Cardiac muscle cell (in vitro differentiated cells and primary cell): ENCODE data around the gene ARMC5. TPM values are rescaled to one million over a fixed set of nuclear protein-coding genes. Genes with fewer than 3 reads are reported as not detected.

Experiments used
- DNase-seq, 2 donors: peaks; one replicate each; pipeline versions ENCODE4 v3.0.0 to v3.0.0-alpha.2; 2010 to 2017; ENCODE audit warnings: low read depth in 1 of 2, low spot score in 1 of 2
- H3K27ac ChIP-seq: fragments of 200-600 bp; sonication (generic); 2 replicates; pipeline ENCODE4 v1.5.1; 2016
- H3K27me3 ChIP-seq: fragments of 200-600 bp; sonication (generic); 2 replicates; pipeline ENCODE4 v1.6.0; 2016; ENCODE audit warnings: control low read depth
- H3K36me3 ChIP-seq: fragments of 200-600 bp; sonication (generic); 2 replicates; pipeline ENCODE4 v1.5.1; 2016; ENCODE audit warnings: control low read depth
- H3K4me1 ChIP-seq: fragments of 200-600 bp; sonication (generic); 2 replicates; pipeline ENCODE4 v1.8.1; 2017; ENCODE audit warnings: low read depth, mild to moderate bottlenecking, mixed run types
- H3K4me3 ChIP-seq: fragments of 200-600 bp; sonication (generic); 2 replicates; pipeline ENCODE4 v1.5.1; 2016; ENCODE audit warnings: mild to moderate bottlenecking
- H3K9me3 ChIP-seq: fragments of 200-600 bp; sonication (generic); 2 replicates; pipeline ENCODE4 v1.5.1; 2017; ENCODE audit warnings: low read depth, mild to moderate bottlenecking, control low read depth
- polyA plus RNA-seq: library from polyadenylated mRNA; unstranded; fragments of >200 nt; fragmentation: Nextera tagmentation; extraction: Ambion mirVana; gene quantifications from 2 replicates; pipeline ENCODE4 v1.2.1, GENCODE V29; 2016
- total RNA-seq: library from RNA; depleted of rRNA; stranded (reverse); fragments of >200 nt; gene quantifications from 2 replicates; pipeline ENCODE4 v1.2.3, GENCODE V29; 2016
- TF ChIP-seq, protein P1 (sequence below): IDR thresholded peaks from 2 replicates; pipeline ENCODE4 v1.5.1; 2012; ENCODE audit warnings: low read depth, mild to moderate bottlenecking, low read length

The ARMC5 gene
- total and polyA plus RNA-seq, 2 experiments from 2014 or later = 21.7 to 26.0 TPM

DNA sequence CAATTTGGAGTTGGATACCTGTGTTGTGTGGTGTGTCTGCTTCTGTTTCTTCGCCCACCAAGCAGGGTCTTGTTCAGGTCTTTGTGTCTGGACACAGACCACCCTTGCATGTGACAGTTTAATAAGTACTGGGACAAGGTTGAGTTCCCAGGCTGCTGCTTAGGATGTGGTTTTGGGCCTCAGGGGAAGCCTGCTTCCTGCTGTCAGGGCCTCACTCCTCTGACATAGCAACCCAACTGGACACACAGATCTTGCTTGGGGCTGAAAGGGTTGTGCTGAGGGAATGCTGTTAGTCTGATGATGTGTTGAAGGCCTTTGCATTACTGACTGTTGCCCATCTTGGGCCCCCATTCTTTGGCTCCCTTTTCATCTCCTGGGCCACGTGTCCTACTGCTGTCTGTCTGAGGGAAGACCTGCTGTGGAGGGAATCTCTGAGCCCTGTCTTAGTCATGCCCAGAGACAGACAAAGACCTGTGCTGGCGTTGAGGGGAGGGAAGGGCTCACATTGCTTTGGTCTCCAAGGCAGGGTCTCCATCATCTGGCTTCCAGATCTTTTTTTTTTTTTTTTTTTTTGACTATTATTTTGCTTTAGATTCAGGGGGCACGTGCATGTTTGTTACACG, 8.0 kb downstream of the ARMC5 start:
- Histone ChIP-seq H3K9me3 (no peaks in the 10 kb centered on the region), H3K27ac (no peak overlapping the region), H3K27me3 (no peaks in the 10 kb centered on the region), H3K4me3 (no peak overlapping the region), H3K4me1 (peaks cover 7% of the 10 kb centered on the region), H3K36me3 (peaks cover 9% of the 10 kb centered on the region)
- peak in 1 of 2 donors; percentile 65 for DNase-seq
- TF ChIP-seq, protein P1, sequence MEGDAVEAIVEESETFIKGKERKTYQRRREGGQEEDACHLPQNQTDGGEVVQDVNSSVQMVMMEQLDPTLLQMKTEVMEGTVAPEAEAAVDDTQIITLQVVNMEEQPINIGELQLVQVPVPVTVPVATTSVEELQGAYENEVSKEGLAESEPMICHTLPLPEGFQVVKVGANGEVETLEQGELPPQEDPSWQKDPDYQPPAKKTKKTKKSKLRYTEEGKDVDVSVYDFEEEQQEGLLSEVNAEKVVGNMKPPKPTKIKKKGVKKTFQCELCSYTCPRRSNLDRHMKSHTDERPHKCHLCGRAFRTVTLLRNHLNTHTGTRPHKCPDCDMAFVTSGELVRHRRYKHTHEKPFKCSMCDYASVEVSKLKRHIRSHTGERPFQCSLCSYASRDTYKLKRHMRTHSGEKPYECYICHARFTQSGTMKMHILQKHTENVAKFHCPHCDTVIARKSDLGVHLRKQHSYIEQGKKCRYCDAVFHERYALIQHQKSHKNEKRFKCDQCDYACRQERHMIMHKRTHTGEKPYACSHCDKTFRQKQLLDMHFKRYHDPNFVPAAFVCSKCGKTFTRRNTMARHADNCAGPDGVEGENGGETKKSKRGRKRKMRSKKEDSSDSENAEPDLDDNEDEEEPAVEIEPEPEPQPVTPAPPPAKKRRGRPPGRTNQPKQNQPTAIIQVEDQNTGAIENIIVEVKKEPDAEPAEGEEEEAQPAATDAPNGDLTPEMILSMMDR = no peak

DNA sequence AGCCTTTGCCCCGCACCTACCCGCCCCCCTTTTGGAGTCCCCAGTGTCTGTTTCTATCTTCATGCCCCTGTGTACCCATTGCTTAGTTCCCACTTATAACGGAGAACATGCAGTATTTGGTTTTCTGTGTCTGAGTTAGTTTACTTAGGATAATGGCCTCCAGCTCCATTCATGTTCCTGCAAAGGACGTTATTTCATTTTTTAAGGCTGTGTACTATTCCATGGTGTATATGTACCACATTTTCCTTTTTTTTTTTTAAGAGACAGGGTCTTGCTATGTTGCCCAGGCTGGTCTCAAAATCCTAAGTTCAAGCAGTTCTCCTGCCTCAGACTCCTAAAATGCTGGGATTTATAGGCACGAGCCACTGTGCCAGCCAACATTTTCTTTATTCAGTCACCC, 8.6 kb downstream of the ARMC5 start:
- Histone ChIP-seq H3K9me3 (no peaks in the 10 kb centered on the region), H3K4me3 (no peak overlapping the region), H3K27ac (no peak overlapping the region), H3K4me1 (peaks cover 7% of the 10 kb centered on the region), H3K27me3 (no peaks in the 10 kb centered on the region), H3K36me3 (peaks cover 9% of the 10 kb centered on the region)
- no peak for DNase-seq
- TF ChIP-seq, protein P1 = no peak

- Histone ChIP-seq H3K27me3 (peaks cover 19% of the 10 kb centered on the region), H3K4me3 (no peak overlapping the region), H3K27ac (no peak overlapping the region), H3K36me3 (peaks cover 14% of the 10 kb centered on the region), H3K9me3 (no peaks in the 10 kb centered on the region), H3K4me1 (peaks cover 7% of the 10 kb centered on the region)
- TF ChIP-seq, protein P1 = no peak
- no peak for DNase-seq
Measured at GRCh38 chr16:31470615-31471014, 11.3 kb downstream of the ARMC5 start.

DNA sequence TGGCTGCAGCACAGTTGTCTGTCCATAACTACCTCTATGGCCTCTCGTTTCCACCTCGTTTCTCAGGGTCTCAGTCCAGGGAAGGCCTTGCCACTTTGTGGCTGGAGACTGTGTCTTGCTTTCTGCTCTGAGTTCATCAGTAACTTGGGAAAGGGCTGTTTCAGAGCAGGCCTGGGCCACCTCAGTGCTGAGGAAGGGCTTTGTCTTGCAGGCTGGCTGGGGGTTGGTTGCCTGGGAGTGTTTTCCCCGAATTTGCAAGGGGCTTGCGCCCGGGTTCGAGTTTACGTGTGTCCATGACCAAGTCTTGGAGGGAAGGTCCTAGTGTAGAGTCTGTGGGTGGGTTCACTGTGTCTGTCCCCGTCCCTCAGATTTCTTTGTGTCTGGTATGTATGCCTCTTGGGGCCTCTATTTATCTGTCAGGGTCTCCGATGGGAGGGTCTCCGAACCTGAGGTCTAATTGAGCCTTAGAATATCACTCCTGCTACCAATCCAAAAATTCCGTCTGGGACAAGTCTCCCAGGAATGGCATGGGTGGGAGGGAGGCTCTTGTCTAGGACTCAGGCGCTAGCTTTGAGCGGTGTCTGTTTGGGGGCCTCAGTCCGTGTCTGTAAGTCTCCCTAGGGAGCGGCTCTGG, 12.1 kb downstream of the ARMC5 start:
- peaks cover 13% of the 10 kb centered on the region for H3K36me3 ChIP-seq
- no peaks in the 10 kb centered on the region for H3K9me3 ChIP-seq
- TF ChIP-seq, protein P1 = no peak
- H3K27ac ChIP-seq = peak overlapping the region; percentile 62
- H3K4me1 ChIP-seq = peaks cover 7% of the 10 kb centered on the region
- peaks cover 24% of the 10 kb centered on the region for H3K27me3 ChIP-seq
- peak in 1 of 2 donors; percentile 12 for DNase-seq
- peak overlapping the region; percentile 65 for H3K4me3 ChIP-seq

- TF ChIP-seq, protein P1 = no peak
- no peaks in the 10 kb centered on the region for H3K9me3 ChIP-seq
- peaks cover 9% of the 10 kb centered on the region for H3K36me3 ChIP-seq
- peak within 1 kb of the TSS; percentile 62 for H3K27ac ChIP-seq
- peaks cover 24% of the 10 kb centered on the region for H3K27me3 ChIP-seq
- H3K4me3 ChIP-seq = peak within 1 kb of the TSS; percentile 65
- DNase-seq = peak; percentile 60 to 91
- H3K4me1 ChIP-seq = peaks cover 7% of the 10 kb centered on the region
Measured at GRCh38 chr16:31471875-31472708, 12.8 kb downstream of the ARMC5 start, which contains the start of gene TGFB1I1. Gene TGFB1I1 (plus strand): TSS chr16:31472152. CDS start chr16:31472189, 37 bp downstream.
